Choroid plexus epithelial cell (primary cell): Measurements from ENCODE around the gene PARN.

Experiments used
- DNase-seq: peaks from one replicate; pipeline ENCODE4 v3.0.0-alpha.2; 2010; ENCODE audit warnings: low read depth
- H3K4me3 ChIP-seq: 2 replicates; pipeline ENCODE4 v1.5.1; 2011; ENCODE audit warnings: low read depth, mild to moderate bottlenecking, control low read depth, low read length, moderate library complexity
- CTCF ChIP-seq: conservative IDR thresholded peaks from 2 replicates; pipeline ENCODE4 v1.5.1; 2011; ENCODE audit warnings: low read depth, mild to moderate bottlenecking, control low read depth, inconsistent platforms, low read length, moderate library complexity

Gene PARN

GRCh38 chr16:14494396-14494966 lies 135.6 kb downstream of the PARN start:
- no peak for DNase-seq
- no peak overlapping the region for H3K4me3 ChIP-seq
- no peak for TF ChIP-seq CTCF

- no peak overlapping the region for H3K4me3 ChIP-seq
- no peak for DNase-seq
- TF ChIP-seq CTCF: no peak
Measured at GRCh38 chr16:14493791-14494190, 136.3 kb downstream of the PARN start.

- H3K4me3 ChIP-seq: no peak overlapping the region
- no peak for TF ChIP-seq CTCF
- DNase-seq: no peak
Measured at GRCh38 chr16:14492614-14493013, 137.4 kb downstream of the PARN start.

GRCh38 chr16:14491861-14492529 lies 138.1 kb downstream of the PARN start:
- H3K4me3 ChIP-seq: no peak overlapping the region
- TF ChIP-seq CTCF: no peak
- DNase-seq: no peak

GRCh38 chr16:14490235-14490634 lies 139.8 kb downstream of the PARN start:
- H3K4me3 ChIP-seq: no peak overlapping the region
- TF ChIP-seq CTCF: no peak
- DNase-seq: no peak

GRCh38 chr16:14489460-14489859 lies 140.6 kb downstream of the PARN start:
- peak; percentile 41 for TF ChIP-seq CTCF
- no peak overlapping the region for H3K4me3 ChIP-seq
- DNase-seq: peak; percentile 54

GRCh38 chr16:14487579-14487978 lies 142.5 kb downstream of the PARN start:
- no peak overlapping the region for H3K4me3 ChIP-seq
- DNase-seq: no peak
- no peak for TF ChIP-seq CTCF
